ENCODE results near the gene VPS33B. TPM values are rescaled to one million over a fixed set of nuclear protein-coding genes. Genes with fewer than 3 reads are reported as not detected.

VPS33B gene
- total RNA-seq, 1 donor from 2014 or later = 20.2 TPM

DNA sequence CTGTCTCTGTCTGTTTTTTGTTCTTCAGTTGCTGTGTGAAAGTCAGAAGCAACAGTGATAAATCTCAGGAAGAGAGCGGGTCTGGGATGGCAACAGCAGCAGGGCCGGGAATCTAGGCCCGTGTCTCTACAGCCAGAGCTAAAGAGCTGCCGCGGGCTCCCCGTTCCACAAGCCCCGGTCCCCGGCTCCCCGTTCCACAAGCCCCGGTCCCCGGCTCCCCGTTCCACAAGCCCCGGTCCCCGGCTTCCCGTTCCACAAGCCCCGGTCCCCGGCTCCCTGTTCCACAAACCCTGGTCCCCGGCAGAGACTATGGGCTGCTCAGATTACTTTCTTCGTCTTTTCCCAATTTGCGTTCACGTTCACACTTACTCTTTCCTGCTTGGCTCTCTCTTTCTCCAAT, 48.2 kb downstream of the VPS33B start:
- Mint-ChIP-seq H3K36me3 (peaks cover 18% of the 10 kb centered on the region), H3K9me3 (no peaks in the 10 kb centered on the region), H3K27ac (no peak overlapping the region), H3K27me3 (no peaks in the 10 kb centered on the region), H3K4me3 (no peak overlapping the region), H3K4me1 (ENCODE audit: unreplicated experiment) (no peaks in the 10 kb centered on the region)
- no peak for DNase-seq (ENCODE audit: extremely low spot score, unreplicated experiment)
- TF ChIP-seq, protein P1, sequence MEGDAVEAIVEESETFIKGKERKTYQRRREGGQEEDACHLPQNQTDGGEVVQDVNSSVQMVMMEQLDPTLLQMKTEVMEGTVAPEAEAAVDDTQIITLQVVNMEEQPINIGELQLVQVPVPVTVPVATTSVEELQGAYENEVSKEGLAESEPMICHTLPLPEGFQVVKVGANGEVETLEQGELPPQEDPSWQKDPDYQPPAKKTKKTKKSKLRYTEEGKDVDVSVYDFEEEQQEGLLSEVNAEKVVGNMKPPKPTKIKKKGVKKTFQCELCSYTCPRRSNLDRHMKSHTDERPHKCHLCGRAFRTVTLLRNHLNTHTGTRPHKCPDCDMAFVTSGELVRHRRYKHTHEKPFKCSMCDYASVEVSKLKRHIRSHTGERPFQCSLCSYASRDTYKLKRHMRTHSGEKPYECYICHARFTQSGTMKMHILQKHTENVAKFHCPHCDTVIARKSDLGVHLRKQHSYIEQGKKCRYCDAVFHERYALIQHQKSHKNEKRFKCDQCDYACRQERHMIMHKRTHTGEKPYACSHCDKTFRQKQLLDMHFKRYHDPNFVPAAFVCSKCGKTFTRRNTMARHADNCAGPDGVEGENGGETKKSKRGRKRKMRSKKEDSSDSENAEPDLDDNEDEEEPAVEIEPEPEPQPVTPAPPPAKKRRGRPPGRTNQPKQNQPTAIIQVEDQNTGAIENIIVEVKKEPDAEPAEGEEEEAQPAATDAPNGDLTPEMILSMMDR (conservative IDR thresholded peaks at IDR 0.05) = no peak

DNA sequence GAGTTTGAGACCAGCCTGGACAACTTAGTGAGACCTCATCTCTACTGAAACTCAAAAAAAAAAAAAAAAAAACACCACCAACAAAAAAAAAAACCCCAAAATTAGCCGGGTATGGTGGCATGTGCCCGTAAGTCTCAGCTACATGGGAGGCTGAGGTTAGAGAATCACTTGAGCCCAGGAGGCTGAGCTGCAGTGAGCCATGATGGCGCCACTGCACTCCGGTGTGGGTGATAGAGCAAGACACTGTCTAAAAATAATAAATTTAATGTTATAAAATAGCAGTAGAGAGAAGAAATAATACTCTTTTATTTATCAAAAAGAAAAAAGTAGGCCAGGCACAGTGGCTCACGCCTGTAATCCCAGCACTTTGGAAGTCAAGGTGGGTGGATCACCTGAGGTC, 50.3 kb downstream of the VPS33B start:
- DNase-seq (ENCODE audit: extremely low spot score, unreplicated experiment) = no peak
- Mint-ChIP-seq H3K4me3 (no peak overlapping the region), H3K27me3 (no peaks in the 10 kb centered on the region), H3K9me3 (no peaks in the 10 kb centered on the region), H3K27ac (no peak overlapping the region), H3K4me1 (ENCODE audit: unreplicated experiment) (no peaks in the 10 kb centered on the region), H3K36me3 (peaks cover 15% of the 10 kb centered on the region)
- TF ChIP-seq, protein P1 (conservative IDR thresholded peaks at IDR 0.05) = no peak

DNA sequence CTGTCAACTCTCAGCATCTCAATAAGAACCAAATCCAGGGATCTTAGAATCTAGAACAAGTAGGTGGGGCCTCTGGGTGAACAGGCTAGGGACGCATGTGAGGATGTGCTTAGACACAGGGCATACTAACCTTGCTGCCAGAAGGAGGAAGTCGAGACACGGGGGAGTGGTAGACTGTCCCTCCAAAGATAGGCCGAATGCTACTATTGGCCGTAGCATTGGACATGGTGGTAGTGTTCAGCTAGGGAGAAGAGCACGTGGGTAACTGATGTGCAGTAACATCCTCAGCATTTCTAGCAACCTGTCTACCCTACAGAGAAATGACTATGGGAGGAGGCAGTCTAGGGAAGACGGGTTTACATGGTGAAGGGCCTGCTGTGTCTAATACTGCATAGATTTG, 52.1 kb downstream of the VPS33B start:
- DNase-seq (ENCODE audit: extremely low spot score, unreplicated experiment) = no peak
- TF ChIP-seq, protein P1 (conservative IDR thresholded peaks at IDR 0.05) = no peak
- Mint-ChIP-seq H3K9me3 (no peaks in the 10 kb centered on the region), H3K4me3 (no peak overlapping the region), H3K4me1 (ENCODE audit: unreplicated experiment) (no peaks in the 10 kb centered on the region), H3K27ac (no peak overlapping the region), H3K27me3 (no peaks in the 10 kb centered on the region), H3K36me3 (peaks cover 12% of the 10 kb centered on the region)

DNA sequence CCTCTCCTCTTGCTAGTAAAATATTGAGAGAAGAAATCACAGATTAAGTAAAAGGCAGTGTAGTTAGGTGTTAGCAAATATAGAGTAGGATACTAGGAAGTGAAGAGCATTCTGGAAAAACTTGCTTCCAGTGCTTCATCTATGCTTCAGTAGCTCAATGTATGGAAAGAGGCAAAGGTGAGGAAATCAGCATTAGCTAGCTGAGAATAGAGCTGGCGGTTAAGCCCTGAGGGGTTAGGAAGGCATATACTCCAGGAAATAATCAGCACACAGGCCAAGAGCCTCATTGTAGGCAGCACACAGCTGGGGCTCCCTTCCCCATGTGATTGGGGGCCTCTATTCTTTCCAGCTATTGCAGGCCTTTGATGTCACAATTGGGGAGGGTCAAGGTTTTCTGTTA, 54.0 kb downstream of the VPS33B start:
- TF ChIP-seq, protein P1 (conservative IDR thresholded peaks at IDR 0.05) = no peak
- Mint-ChIP-seq H3K27ac (no peak overlapping the region), H3K9me3 (no peaks in the 10 kb centered on the region), H3K4me1 (ENCODE audit: unreplicated experiment) (no peaks in the 10 kb centered on the region), H3K27me3 (no peaks in the 10 kb centered on the region), H3K36me3 (peaks cover 9% of the 10 kb centered on the region), H3K4me3 (no peak overlapping the region)
- no peak for DNase-seq (ENCODE audit: extremely low spot score, unreplicated experiment)

DNA sequence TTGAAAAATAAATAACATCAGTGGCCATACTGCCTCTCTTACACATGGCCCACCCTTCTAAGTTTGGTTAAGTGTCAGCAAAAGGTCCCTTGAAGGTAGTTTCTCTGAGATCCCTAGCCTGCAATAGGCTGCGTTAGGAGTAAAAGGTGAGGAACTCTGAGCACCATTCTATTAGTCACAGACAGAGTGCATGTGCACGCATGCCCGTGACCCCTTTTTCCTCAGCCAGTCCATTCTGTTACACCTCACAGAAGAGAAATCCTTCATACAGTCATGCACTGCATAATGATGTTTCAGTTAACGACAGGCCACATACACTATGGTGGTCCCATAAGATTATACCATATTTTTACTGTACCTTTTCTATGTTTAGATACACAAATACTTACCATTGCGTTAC, 55.2 kb downstream of the VPS33B start:
- Mint-ChIP-seq H3K36me3 (peaks cover 10% of the 10 kb centered on the region), H3K27ac (no peak overlapping the region), H3K27me3 (no peaks in the 10 kb centered on the region), H3K4me3 (no peak overlapping the region), H3K9me3 (no peaks in the 10 kb centered on the region), H3K4me1 (ENCODE audit: unreplicated experiment) (peaks cover under 1% of the 10 kb centered on the region)
- TF ChIP-seq, protein P1 (conservative IDR thresholded peaks at IDR 0.05) = no peak
- no peak for DNase-seq (ENCODE audit: extremely low spot score, unreplicated experiment)

DNA sequence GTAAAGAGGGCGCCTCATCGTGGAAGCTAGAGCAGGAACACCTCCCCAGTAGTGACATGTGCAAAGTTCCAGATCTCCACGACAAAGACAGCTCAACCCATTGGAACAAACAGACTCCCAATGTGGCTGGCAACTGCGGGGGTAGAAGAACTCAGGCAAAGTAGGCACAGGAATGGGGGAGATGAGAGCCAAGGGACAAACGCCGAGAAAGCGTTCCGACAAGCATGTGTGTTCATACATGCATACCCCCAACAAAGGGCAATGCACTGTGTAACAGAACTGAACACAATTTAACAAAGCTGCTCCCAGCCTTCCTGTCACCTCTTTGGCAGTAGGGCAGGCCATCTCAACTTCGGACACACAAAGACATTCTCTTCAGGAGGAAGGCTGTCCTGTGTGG, 56.1 kb downstream of the VPS33B start:
- Mint-ChIP-seq H3K4me1 (ENCODE audit: unreplicated experiment) (peaks cover 3% of the 10 kb centered on the region), H3K36me3 (peaks cover 16% of the 10 kb centered on the region), H3K27ac (no peak overlapping the region), H3K9me3 (no peaks in the 10 kb centered on the region), H3K4me3 (no peak overlapping the region), H3K27me3 (no peaks in the 10 kb centered on the region)
- no peak for DNase-seq (ENCODE audit: extremely low spot score, unreplicated experiment)
- TF ChIP-seq, protein P1 (conservative IDR thresholded peaks at IDR 0.05) = no peak

Measured in type B pancreatic cell (in vitro differentiated cells).